HEK293T (cell line): Measurements from ENCODE around the gene ZYG11A.

Experiments
- ARNT ChIP-seq: fragments of 450-650 bp; IDR thresholded peaks from 2 replicates; pipeline ENCODE4 v1.6.1; 2017; ENCODE audit warnings: mild to moderate bottlenecking
- BHLHE40 ChIP-seq: fragments of 450-650 bp; IDR thresholded peaks from 2 replicates; pipeline ENCODE4 v1.6.1; 2016; ENCODE audit warnings: mild to moderate bottlenecking, moderate library complexity, borderline replicate concordance
- CTBP1 ChIP-seq: fragments of 450-650 bp; IDR thresholded peaks from 2 replicates; pipeline ENCODE4 v1.6.1; 2016; ENCODE audit warnings: borderline replicate concordance
- FOXA1 ChIP-seq: fragments of 450-650 bp; IDR thresholded peaks from 2 replicates; pipeline ENCODE4 v1.6.1; 2016; ENCODE audit warnings: mild to moderate bottlenecking
- FOXK2 ChIP-seq: fragments of 450-650 bp; IDR thresholded peaks from 2 replicates; pipeline ENCODE4 v1.6.1; 2016; ENCODE audit warnings: mild to moderate bottlenecking
- FOXM1 ChIP-seq: fragments of 450-650 bp; IDR thresholded peaks from 2 replicates; pipeline ENCODE4 v1.6.1; 2017; ENCODE audit warnings: mild to moderate bottlenecking, borderline replicate concordance
- HDGF ChIP-seq: fragments of 450-650 bp; IDR thresholded peaks from 2 replicates; pipeline ENCODE4 v1.6.1; 2017; ENCODE audit warnings: antibody characterized with exemption, borderline replicate concordance
- LEF1 ChIP-seq: fragments of 450-650 bp; IDR thresholded peaks from 2 replicates; pipeline ENCODE4 v1.6.1; 2017; ENCODE audit warnings: mild to moderate bottlenecking, borderline replicate concordance
- NFRKB ChIP-seq: fragments of 450-650 bp; IDR thresholded peaks from 2 replicates; pipeline ENCODE4 v1.6.1; 2016; ENCODE audit warnings: mild to moderate bottlenecking, moderate library complexity
- SP1 ChIP-seq: fragments of 450-650 bp; IDR thresholded peaks from 2 replicates; pipeline ENCODE4 v1.6.1; 2017
- SUZ12 ChIP-seq: fragments of 450-650 bp; IDR thresholded peaks from 2 replicates; pipeline ENCODE4 v1.6.1; 2016; ENCODE audit warnings: mild to moderate bottlenecking
- TARDBP ChIP-seq: fragments of 450-650 bp; IDR thresholded peaks from 2 replicates; pipeline ENCODE4 v1.6.1; 2016
- ZNF384 ChIP-seq: fragments of 450-650 bp; IDR thresholded peaks from 2 replicates; pipeline ENCODE4 v1.6.1; 2016

GRCh38 chr1:52842643-52843310 is at the start of gene ZYG11A:
- TF ChIP-seq ARNT, result no peak
- TF ChIP-seq LEF1, result no peak
- TF ChIP-seq HDGF, result no peak
- no peak for TF ChIP-seq FOXM1
- no peak for TF ChIP-seq ZNF384
- TF ChIP-seq FOXA1, result no peak
- TF ChIP-seq SP1, result no peak
- TF ChIP-seq SUZ12, result no peak
- TF ChIP-seq NFRKB, result no peak
- no peak for TF ChIP-seq TARDBP
- TF ChIP-seq CTBP1, result no peak
- TF ChIP-seq FOXK2, result no peak
- no peak for TF ChIP-seq BHLHE40
